Mucosa of stomach (tissue), 1 donor: Measurements from ENCODE around the gene USP40.
A peak's percentile ranks its signal among the peaks of the same experiment; 100 is the strongest.

ENCODE experiments used
- H3K27me3 ChIP-seq: one replicate; pipeline ENCODE4 v1.7.0; 2013; ENCODE audit warnings: mild to moderate bottlenecking, low read length; ENCODE audit not compliant: control insufficient read depth, insufficient read depth
- H3K36me3 ChIP-seq: one replicate; pipeline ENCODE4 v1.7.0; 2013; ENCODE audit warnings: low read length; ENCODE audit not compliant: control insufficient read depth, insufficient read depth
- H3K4me1 ChIP-seq: one replicate; pipeline ENCODE4 v1.7.0; 2013; ENCODE audit warnings: mild to moderate bottlenecking, low read length; ENCODE audit not compliant: control insufficient read depth, insufficient read depth
- H3K4me3 ChIP-seq: one replicate; pipeline ENCODE4 v1.7.0; 2013; ENCODE audit warnings: low read length
- H3K9ac ChIP-seq: one replicate; pipeline ENCODE4 v1.7.0; 2013; ENCODE audit warnings: mild to moderate bottlenecking, low read length, moderate library complexity
- H3K9me3 ChIP-seq: one replicate; pipeline ENCODE4 v1.7.0; 2013; ENCODE audit warnings: mild to moderate bottlenecking, low read length, moderate library complexity; ENCODE audit not compliant: control insufficient read depth
- donor health status: Pancreatic carcinoma.

The USP40 gene

DNA sequence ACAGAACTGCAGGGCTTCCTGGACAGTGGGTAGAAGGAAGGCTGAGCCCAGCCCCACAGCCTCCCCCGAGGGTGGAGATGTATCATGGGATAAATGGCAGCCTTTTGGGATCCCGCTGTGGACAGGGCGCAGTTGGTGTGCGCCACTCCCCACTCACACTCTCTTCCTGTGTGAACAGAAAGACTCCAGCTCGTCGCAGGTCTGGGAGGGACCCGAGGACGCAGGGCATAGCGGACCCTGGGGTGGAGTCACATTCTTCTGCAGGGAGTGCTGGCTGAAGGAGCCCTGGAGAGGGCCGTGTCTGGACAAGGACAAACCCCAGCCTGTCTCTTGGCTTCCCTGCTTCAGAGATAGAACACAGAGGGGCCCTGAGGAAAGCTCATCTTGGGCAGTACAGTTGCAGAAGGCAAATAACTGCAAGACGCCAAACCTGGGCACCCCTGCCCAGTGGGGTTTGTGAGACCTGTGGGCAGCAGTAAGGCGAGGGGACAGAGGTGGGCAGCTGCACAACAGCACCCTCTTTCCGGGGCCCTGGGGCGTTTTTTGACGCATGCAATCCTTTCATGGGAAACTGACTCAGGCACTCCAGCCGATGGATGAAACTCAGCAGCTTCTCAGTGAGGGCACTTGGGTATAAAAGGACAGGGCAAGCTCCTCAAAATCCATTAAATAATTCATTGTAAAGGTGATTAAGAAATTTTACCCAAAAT, 101.9 kb downstream of the USP40 start:
- no peaks in the 10 kb centered on the region for H3K27me3 ChIP-seq
- no peaks in the 10 kb centered on the region for H3K9me3 ChIP-seq
- peaks cover 51% of the 10 kb centered on the region for H3K4me1 ChIP-seq
- H3K36me3 ChIP-seq: peaks cover 61% of the 10 kb centered on the region
- H3K4me3 ChIP-seq: no peak overlapping the region
- peak overlapping the region; percentile 19 for H3K9ac ChIP-seq

- Histone ChIP-seq H3K4me1 (peaks cover 53% of the 10 kb centered on the region), H3K27me3 (no peaks in the 10 kb centered on the region), H3K9ac (no peak overlapping the region), H3K9me3 (no peaks in the 10 kb centered on the region), H3K36me3 (peaks cover 67% of the 10 kb centered on the region), H3K4me3 (no peak overlapping the region)
These were observed 102.5 kb downstream of the USP40 start for GRCh38 chr2:233464056-233464455.

GRCh38 chr2:233463586-233463985, 103.0 kb downstream of the USP40 start:
- H3K27me3 ChIP-seq: no peaks in the 10 kb centered on the region
- H3K9ac ChIP-seq: no peak overlapping the region
- H3K36me3 ChIP-seq: peaks cover 68% of the 10 kb centered on the region
- no peak overlapping the region for H3K4me3 ChIP-seq
- no peaks in the 10 kb centered on the region for H3K9me3 ChIP-seq
- H3K4me1 ChIP-seq: peaks cover 52% of the 10 kb centered on the region

DNA sequence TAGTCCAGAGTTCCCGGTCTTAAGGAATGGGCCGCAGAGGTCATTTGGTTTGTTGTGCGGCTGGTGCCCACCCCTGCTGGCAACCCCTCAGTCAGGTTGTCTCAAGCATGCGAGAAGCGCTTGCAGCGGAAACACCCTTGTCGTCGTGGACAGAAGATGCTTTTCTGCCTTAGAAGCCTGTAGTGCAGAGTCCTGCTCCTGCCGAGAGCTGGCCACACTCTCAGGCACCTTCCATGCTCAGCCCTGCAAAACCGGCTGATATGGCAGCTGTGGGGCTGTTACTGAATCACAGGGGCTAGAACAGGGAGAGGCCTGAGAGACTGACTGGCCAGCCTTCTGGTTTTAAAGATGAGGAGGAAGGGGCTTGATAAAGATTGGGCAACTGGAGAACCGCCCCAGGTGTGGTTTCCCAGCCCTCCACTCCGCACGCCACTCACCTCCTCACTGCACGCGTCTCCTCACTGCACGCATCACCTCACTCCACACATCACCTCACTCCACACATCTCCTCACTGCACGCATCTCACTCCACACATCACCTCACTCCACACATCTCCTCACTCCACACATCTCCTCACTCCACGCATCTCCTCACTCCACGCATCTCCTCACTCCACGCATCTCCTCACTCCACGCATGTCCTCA, 103.6 kb downstream of the USP40 start:
- Histone ChIP-seq H3K4me3 (no peak overlapping the region), H3K27me3 (no peaks in the 10 kb centered on the region), H3K36me3 (peaks cover 63% of the 10 kb centered on the region), H3K4me1 (peaks cover 51% of the 10 kb centered on the region), H3K9me3 (no peaks in the 10 kb centered on the region), H3K9ac (no peak overlapping the region)

- peak overlapping the region; percentile 2 for H3K9ac ChIP-seq
- H3K4me1 ChIP-seq: peaks cover 51% of the 10 kb centered on the region
- no peak overlapping the region for H3K4me3 ChIP-seq
- H3K9me3 ChIP-seq: no peaks in the 10 kb centered on the region
- H3K36me3 ChIP-seq: peaks cover 62% of the 10 kb centered on the region
- no peaks in the 10 kb centered on the region for H3K27me3 ChIP-seq
These were observed 104.3 kb downstream of the USP40 start for GRCh38 chr2:233462202-233462785.

DNA sequence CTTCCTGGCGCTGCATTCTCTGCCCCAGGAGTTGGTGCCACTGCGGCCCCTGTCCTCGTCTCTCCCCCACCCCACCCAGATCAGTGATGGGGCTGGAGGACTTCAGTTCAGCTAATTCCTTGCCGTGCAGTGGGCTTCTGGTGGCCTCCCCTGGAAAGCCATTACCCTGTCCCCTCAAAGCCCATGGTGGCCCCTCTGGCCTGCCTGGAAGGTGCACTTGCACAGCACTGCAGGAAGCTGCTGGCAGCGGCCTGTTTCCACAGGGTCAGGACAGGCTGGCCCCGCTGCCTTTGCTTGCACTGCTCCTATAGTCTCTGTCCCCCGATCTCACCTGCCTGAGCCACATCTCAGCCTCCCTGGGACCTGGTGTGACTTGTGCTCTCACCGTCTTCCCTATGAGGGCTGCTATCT, 105.1 kb downstream of the USP40 start:
- Histone ChIP-seq H3K27me3 (no peaks in the 10 kb centered on the region), H3K9ac (peak overlapping the region; percentile 2), H3K9me3 (no peaks in the 10 kb centered on the region), H3K4me1 (peaks cover 51% of the 10 kb centered on the region), H3K36me3 (peaks cover 68% of the 10 kb centered on the region), H3K4me3 (no peak overlapping the region)

- Histone ChIP-seq H3K4me3 (no peak overlapping the region), H3K27me3 (no peaks in the 10 kb centered on the region), H3K36me3 (peaks cover 68% of the 10 kb centered on the region), H3K9ac (peak overlapping the region; percentile 2), H3K4me1 (peaks cover 51% of the 10 kb centered on the region), H3K9me3 (no peaks in the 10 kb centered on the region)
These were observed 105.7 kb downstream of the USP40 start for GRCh38 chr2:233460726-233461441.

GRCh38 chr2:233459426-233459825, 107.2 kb downstream of the USP40 start:
- Histone ChIP-seq H3K4me3 (no peak overlapping the region), H3K4me1 (peaks cover 55% of the 10 kb centered on the region), H3K9me3 (no peaks in the 10 kb centered on the region), H3K27me3 (no peaks in the 10 kb centered on the region), H3K9ac (no peak overlapping the region), H3K36me3 (peaks cover 76% of the 10 kb centered on the region)

- H3K4me3 ChIP-seq: no peak overlapping the region
- H3K9ac ChIP-seq: no peak overlapping the region
- H3K27me3 ChIP-seq: no peaks in the 10 kb centered on the region
- no peaks in the 10 kb centered on the region for H3K9me3 ChIP-seq
- H3K4me1 ChIP-seq: peaks cover 49% of the 10 kb centered on the region
- H3K36me3 ChIP-seq: peaks cover 76% of the 10 kb centered on the region
These were observed 107.8 kb downstream of the USP40 start for GRCh38 chr2:233458826-233459225.

DNA sequence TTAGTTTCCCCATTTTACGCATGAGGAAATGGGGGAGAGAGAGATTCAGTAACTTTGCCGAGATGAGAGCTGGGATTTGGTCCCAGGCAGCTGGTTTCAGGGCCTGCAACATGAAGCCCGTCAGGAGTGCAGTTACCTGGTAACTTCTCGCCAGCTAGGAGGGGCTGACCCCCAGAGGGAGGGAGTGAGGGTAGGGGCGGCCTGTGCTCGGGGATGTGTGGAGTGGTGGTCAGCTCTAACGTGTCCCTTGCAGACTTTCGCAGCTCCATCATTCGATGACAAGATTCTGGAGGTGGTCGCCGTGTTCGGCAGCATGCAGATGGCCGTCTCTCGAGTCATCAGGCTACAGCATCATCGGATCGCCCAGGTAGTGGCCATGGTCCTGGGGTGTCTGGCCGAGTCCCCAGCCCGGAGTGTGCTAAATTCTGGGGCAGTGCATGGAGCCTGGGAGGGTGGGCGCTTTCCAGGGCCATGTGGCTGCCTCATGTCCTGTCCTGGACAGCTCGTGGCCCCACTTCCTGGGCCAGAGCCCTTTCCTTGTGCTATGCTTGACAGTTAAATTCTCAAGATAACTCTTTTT, 108.5 kb downstream of the USP40 start:
- Histone ChIP-seq H3K9ac (no peak overlapping the region), H3K36me3 (peaks cover 76% of the 10 kb centered on the region), H3K4me1 (peaks cover 43% of the 10 kb centered on the region), H3K9me3 (no peaks in the 10 kb centered on the region), H3K4me3 (no peak overlapping the region), H3K27me3 (no peaks in the 10 kb centered on the region)

GRCh38 chr2:233457356-233457755, 109.2 kb downstream of the USP40 start:
- Histone ChIP-seq H3K27me3 (no peaks in the 10 kb centered on the region), H3K4me1 (peaks cover 37% of the 10 kb centered on the region), H3K36me3 (peaks cover 76% of the 10 kb centered on the region), H3K9ac (no peak overlapping the region), H3K9me3 (no peaks in the 10 kb centered on the region), H3K4me3 (no peak overlapping the region)
